Keratinocyte (primary cell): ENCODE results near the gene ASTN2. TPM values are rescaled to one million over a fixed set of nuclear protein-coding genes. Genes with fewer than 3 reads are reported as not detected.

Experiments
- DNase-seq: peaks from one replicate; pipeline ENCODE4 v3.0.0-alpha.2; 2011; ENCODE audit warnings: low read depth, missing footprints, low spot score
- FAIRE-seq: peaks from 2 replicates; lab custom pipeline; 2011; peaks lifted over from hg19 to GRCh38; lab: Jason Lieb, UNC
- H2AFZ ChIP-seq: 2 replicates; pipeline ENCODE4 v1.6.0; 2012; ENCODE audit warnings: low read length, control low read depth, inconsistent platforms; ENCODE audit not compliant: control insufficient read depth
- H3K27ac ChIP-seq: 2 replicates; pipeline ENCODE4 v1.5.1; 2011; ENCODE audit warnings: low read length; ENCODE audit not compliant: control insufficient read depth, insufficient read depth
- H3K27me3 ChIP-seq: 3 replicates; pipeline ENCODE4 v1.6.0; 2011; ENCODE audit warnings: low read length; ENCODE audit not compliant: control insufficient read depth, insufficient read depth; ENCODE audit errors: extremely low read depth
- H3K36me3 ChIP-seq, 2 experiments: 2 replicates in 1 of 2; 3 replicates in 1 of 2; pipeline ENCODE4 v1.5.1; 2011; ENCODE audit warnings: low read length in 2 of 2, mild to moderate bottlenecking in 1 of 2; ENCODE audit not compliant: control insufficient read depth in 2 of 2, insufficient read depth in 2 of 2; ENCODE audit errors: extremely low read depth in 1 of 2
- H3K4me1 ChIP-seq: 3 replicates; pipeline ENCODE4 v1.5.1; 2011; ENCODE audit warnings: low read length; ENCODE audit not compliant: control insufficient read depth, insufficient read depth; ENCODE audit errors: extremely low read depth
- H3K4me2 ChIP-seq: 3 replicates; pipeline ENCODE4 v1.6.0; 2011; ENCODE audit warnings: low read depth, low read length; ENCODE audit not compliant: control insufficient read depth, insufficient read depth; ENCODE audit errors: extremely low read depth
- H3K4me3 ChIP-seq, 3 experiments: fragments of 200-600 bp in 1 of 3; sonication (generic) in 1 of 3; 2 replicates in 2 of 3; 3 replicates in 1 of 3; pipeline ENCODE4 v1.5.1; 2011 to 2016; ENCODE audit warnings: low read length in 3 of 3, mild to moderate bottlenecking in 3 of 3, control low read depth in 2 of 3, inconsistent platforms in 1 of 3, low read depth in 1 of 3, mixed read lengths in 1 of 3, mixed run types in 1 of 3, moderate library complexity in 1 of 3; ENCODE audit not compliant: control insufficient read depth in 2 of 3, insufficient read depth in 2 of 3; ENCODE audit errors: extremely low read depth in 1 of 3
- H3K79me2 ChIP-seq: 2 replicates; pipeline ENCODE4 v1.6.0; 2012; ENCODE audit warnings: low read length; ENCODE audit not compliant: control insufficient read depth, insufficient read depth
- H3K9ac ChIP-seq: 3 replicates; pipeline ENCODE4 v1.6.0; 2011; ENCODE audit warnings: low read length; ENCODE audit not compliant: control insufficient read depth, insufficient read depth; ENCODE audit errors: extremely low read depth
- H3K9me1 ChIP-seq: 3 replicates; pipeline ENCODE4 v1.6.0; 2011; ENCODE audit warnings: low read length; ENCODE audit not compliant: control insufficient read depth, insufficient read depth; ENCODE audit errors: extremely low read depth
- H3K9me3 ChIP-seq: 2 replicates; pipeline ENCODE4 v1.5.1; 2012; ENCODE audit warnings: low read depth, low read length; ENCODE audit not compliant: control insufficient read depth
- H4K20me1 ChIP-seq: 3 replicates; pipeline ENCODE4 v1.6.0; 2011; ENCODE audit warnings: low read length; ENCODE audit not compliant: control insufficient read depth, insufficient read depth; ENCODE audit errors: extremely low read depth
- EZH2 ChIP-seq: IDR thresholded peaks from one replicate; pipeline ENCODE4 v1.6.1; 2012; ENCODE audit warnings: inconsistent platforms, mild to moderate bottlenecking, low read length, moderate library complexity
- dilution Hi-C: fragments of 300-500 bp; cut with MboI; formaldehyde crosslinking; loops from one replicate; pipeline ENCODE4 v1.7.0; 2020; ENCODE audit warnings: low sequenced_read_pairs; ENCODE audit not compliant: extremely low pct_ligation_motif_present
- polyA plus RNA-seq, 5 experiments: library from polyadenylated mRNA; depleted of rRNA in 3 of 5; stranded (reverse) in 3 of 5; stranded (forward) in 1 of 5; unstranded in 1 of 5; fragments of >200 nt; gene quantifications; 1 replicate in 1 of 5; 2 replicates in 3 of 5; 3 replicates in 1 of 5; pipeline versions ENCODE4 v1.2.1 to v1.2.3, GENCODE V29; 2011 to 2012; ENCODE audit warnings: missing spikeins in 2 of 5, low read depth in 1 of 5, low replicate concordance in 1 of 5
- TF ChIP-seq, protein P1 (sequence below), 3 experiments: IDR thresholded peaks in 1 of 3; conservative IDR thresholded peaks in 1 of 3; optimal IDR thresholded peaks in 1 of 3; 2 replicates in 2 of 3; 3 replicates in 1 of 3; pipeline versions ENCODE3 to v1.5.1; 2011; ENCODE audit warnings: low read length in 3 of 3, mild to moderate bottlenecking in 3 of 3, moderate library complexity in 2 of 3, control low read depth in 1 of 3, inconsistent platforms in 1 of 3; ENCODE audit not compliant: insufficient read depth in 2 of 3; ENCODE audit errors: extremely low read depth in 1 of 3

ASTN2 gene
- polyA plus RNA-seq, 1 donor (not counting 4 experiments of a cell fraction or from before 2014, with no cell fraction given): 0.31 TPM

DNA sequence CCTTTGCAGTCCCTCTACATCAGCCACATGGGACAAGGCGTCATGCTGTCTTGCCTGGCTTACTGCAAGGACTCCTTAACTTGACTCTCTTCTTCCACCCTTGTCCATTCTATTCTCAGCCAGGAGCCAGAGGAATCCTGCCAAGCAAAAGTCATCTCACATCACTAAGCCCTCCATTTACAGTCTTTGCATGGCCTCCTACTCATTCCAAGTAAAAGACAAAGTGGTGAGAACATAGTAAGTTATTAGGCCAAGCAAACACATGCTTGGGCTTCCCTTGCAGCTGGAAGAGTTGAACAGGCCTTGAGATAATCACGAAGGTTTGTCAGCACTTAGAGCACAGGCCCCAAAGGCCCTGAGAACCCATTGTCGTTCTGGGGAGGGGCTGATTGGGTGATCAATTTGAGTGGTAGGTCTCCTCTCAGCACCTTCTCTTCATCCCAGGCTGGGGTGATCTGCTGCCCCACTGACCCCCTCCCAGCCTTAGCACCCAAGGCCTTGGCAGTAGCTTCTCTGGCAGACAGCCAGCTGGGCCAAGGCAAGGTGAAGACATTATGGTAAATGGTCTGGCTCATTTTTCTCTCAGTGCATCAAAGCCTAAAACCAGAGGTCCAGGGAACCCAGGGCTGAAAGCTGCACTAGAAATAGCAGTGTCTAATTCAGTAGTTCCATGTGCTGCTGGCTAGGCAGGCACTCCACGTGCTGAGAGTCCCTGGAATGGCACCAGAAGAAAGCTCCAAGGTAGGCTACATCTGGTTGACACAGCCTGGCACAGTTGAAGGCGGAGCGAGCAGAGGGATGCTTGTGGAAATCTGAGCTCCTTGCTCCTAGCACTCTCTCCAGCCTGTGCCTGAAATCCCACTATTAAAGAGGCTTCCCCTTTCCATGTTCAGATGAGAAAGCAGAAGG lies 121.4 kb downstream of the ASTN2 start:
- no peaks in the 10 kb centered on the region for H3K9me3 ChIP-seq
- dilution Hi-C loops: no loop called here
- FAIRE-seq (no peak), DNase-seq (no peak)
- H3K4me1 ChIP-seq: no peaks in the 10 kb centered on the region
- no peak overlapping the region for H2AFZ ChIP-seq
- no peak overlapping the region for H3K4me3 ChIP-seq
- no peak overlapping the region for H3K4me2 ChIP-seq
- H3K27me3 ChIP-seq: no peaks in the 10 kb centered on the region
- H3K27ac ChIP-seq: no peak overlapping the region
- no peaks in the 10 kb centered on the region for H3K9me1 ChIP-seq
- no peak overlapping the region for H3K9ac ChIP-seq
- H3K36me3 ChIP-seq: no peaks in the 10 kb centered on the region
- H4K20me1 ChIP-seq: no peaks in the 10 kb centered on the region
- H3K79me2 ChIP-seq: no peaks in the 10 kb centered on the region
- no peak for TF ChIP-seq EZH2
- TF ChIP-seq, protein P1, sequence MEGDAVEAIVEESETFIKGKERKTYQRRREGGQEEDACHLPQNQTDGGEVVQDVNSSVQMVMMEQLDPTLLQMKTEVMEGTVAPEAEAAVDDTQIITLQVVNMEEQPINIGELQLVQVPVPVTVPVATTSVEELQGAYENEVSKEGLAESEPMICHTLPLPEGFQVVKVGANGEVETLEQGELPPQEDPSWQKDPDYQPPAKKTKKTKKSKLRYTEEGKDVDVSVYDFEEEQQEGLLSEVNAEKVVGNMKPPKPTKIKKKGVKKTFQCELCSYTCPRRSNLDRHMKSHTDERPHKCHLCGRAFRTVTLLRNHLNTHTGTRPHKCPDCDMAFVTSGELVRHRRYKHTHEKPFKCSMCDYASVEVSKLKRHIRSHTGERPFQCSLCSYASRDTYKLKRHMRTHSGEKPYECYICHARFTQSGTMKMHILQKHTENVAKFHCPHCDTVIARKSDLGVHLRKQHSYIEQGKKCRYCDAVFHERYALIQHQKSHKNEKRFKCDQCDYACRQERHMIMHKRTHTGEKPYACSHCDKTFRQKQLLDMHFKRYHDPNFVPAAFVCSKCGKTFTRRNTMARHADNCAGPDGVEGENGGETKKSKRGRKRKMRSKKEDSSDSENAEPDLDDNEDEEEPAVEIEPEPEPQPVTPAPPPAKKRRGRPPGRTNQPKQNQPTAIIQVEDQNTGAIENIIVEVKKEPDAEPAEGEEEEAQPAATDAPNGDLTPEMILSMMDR (optimal IDR thresholded peaks at IDR 0.05 in 1 of 3, IDR thresholded peaks at IDR 0.05 in 1 of 3, conservative IDR thresholded peaks at IDR 0.05 in 1 of 3; ENCODE audit: extremely low read depth in 1 of 3, insufficient read depth in 2 of 3, low read length in 3 of 3): no peak

DNA sequence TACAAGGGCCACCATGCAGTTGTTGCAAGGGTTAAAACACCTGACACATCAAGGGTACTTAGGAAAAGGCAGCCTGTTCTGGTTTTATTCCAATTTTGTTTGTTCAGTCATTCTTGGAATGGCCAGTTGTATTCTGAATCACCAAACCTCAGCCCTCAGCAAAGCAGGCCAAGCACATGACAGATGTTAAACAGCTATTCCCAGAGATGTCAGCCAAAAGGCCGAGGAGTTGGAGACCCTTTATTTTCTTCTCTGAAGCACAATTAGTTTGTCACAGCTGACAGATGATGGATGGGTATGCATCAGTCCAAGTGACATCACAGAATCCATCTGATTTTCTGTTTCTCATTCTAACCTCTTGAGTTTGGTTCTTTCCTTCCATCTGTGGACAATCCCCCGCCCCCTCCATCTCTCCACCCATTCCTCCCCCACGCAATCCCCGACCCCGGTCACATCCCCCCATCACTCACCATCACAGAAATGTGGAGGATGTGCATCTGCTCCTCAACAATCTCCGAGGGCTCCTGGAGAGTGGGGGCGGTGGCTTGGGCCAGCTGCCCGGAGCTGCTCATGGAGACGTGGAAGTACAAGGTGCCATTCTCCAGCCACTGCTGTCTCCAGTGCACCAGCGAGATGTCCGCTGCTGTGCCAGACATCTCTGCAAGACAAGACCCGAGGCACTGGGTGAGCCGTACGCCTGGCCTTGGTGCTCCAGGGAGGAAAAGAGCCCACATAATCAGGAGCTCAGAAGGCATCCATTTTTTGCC lies 123.8 kb downstream of the ASTN2 start:
- dilution Hi-C loops: no loop called here
- DNase-seq: no peak

More for the DNA sequence above, 123.8 kb downstream of the ASTN2 start:
- Histone ChIP-seq H4K20me1 (no peaks in the 10 kb centered on the region), H3K9ac (no peak overlapping the region), H3K27me3 (no peaks in the 10 kb centered on the region), H3K79me2 (no peaks in the 10 kb centered on the region), H3K4me3 (no peak overlapping the region), H2AFZ (no peak overlapping the region), H3K36me3 (no peaks in the 10 kb centered on the region), H3K9me3 (no peaks in the 10 kb centered on the region), H3K4me1 (no peaks in the 10 kb centered on the region), H3K4me2 (no peak overlapping the region), H3K9me1 (no peaks in the 10 kb centered on the region), H3K27ac (no peak overlapping the region)
- FAIRE-seq: no peak
- no peak for TF ChIP-seq EZH2
- TF ChIP-seq, protein P1 (optimal IDR thresholded peaks at IDR 0.05 in 1 of 3, IDR thresholded peaks at IDR 0.05 in 1 of 3, conservative IDR thresholded peaks at IDR 0.05 in 1 of 3; ENCODE audit: extremely low read depth in 1 of 3, insufficient read depth in 2 of 3, low read length in 3 of 3): no peak
